Ishikawa (cell line): ENCODE data around the gene LZTS2.

Source experiments
- CREB1 ChIP-seq: IDR thresholded peaks from 2 replicates; pipeline ENCODE4 v1.6.1; 2012; ENCODE audit warnings: low read depth
- EP300 ChIP-seq: IDR thresholded peaks from 2 replicates; pipeline ENCODE4 v1.6.1; 2012; ENCODE audit warnings: borderline replicate concordance

DNA sequence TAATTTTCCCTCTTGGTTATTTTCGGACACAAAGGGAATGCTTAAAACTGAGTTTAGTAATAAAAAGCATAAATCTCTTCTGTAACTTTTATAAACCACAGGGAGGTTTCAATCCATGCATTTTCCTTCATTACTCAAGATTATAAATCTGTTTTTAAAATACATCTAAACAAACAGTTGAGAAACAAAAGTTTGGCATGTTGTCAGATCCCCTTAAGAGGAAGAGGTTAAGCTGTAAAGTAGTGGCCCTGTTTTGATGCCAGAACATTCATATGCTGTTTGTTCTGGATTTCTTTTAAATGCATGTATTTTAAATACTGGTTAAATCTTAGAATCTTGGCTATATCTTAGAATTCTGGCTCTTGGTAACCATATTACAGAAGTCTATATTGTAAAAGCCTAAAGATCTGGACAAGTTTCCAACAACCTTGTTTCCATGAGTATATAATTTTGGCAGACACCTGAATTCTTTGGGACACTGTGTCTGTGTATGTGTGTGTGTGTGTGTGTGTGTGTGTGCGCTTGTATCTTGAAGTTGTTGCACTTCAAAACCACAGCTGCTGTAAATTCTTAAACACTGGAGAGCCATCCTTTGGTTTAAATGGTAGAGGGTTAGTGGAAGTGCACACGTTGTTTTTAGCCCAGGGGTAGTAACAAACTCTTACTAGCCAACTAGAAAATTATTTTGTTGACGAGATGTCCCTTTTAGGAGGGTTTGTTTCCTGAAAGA lies 37.1 kb upstream of the LZTS2 start:
- no peak for TF ChIP-seq CREB1
- no peak for TF ChIP-seq EP300
